GM23338 (cell line): ENCODE data around the gene TP53BP1. TPM values are rescaled to one million over a fixed set of nuclear protein-coding genes. Genes with fewer than 3 reads are reported as not detected.

ENCODE experiments used
- CREB1 ChIP-seq: fragments of 250-450 bp; sonication (Bioruptor Pico); IDR thresholded peaks from 2 replicates; pipeline ENCODE4 v1.5.0; 2020; ENCODE audit warnings: low read depth, mild to moderate bottlenecking, moderate library complexity
- CTCF ChIP-seq, 2 experiments: fragments of 200-600 bp in 1 of 2; sonication (generic) in 1 of 2; conservative IDR thresholded peaks; 2 replicates each; pipeline versions ENCODE4 v1.5.1 to v1.6.1; 2016 to 2017; ENCODE audit warnings: antibody characterized with exemption in 2 of 2, low read depth in 2 of 2, mild to moderate bottlenecking in 2 of 2, moderate library complexity in 1 of 2
- JUNB ChIP-seq: IDR thresholded peaks from one replicate; pipeline ENCODE4 v1.6.1; 2016; ENCODE audit warnings: antibody characterized with exemption; ENCODE audit not compliant: unreplicated experiment
- NANOG ChIP-seq: IDR thresholded peaks from 2 replicates; pipeline ENCODE4 v1.6.1; 2016; ENCODE audit warnings: antibody characterized with exemption, borderline replicate concordance
- REST ChIP-seq: IDR thresholded peaks from one replicate; pipeline ENCODE4 v1.6.1; 2018; ENCODE audit warnings: antibody characterized with exemption; ENCODE audit not compliant: unreplicated experiment
- ZNF462 ChIP-seq: fragments of 250-450 bp; sonication (Bioruptor Pico); IDR thresholded peaks from 2 replicates; pipeline ENCODE4 v1.5.0; 2020; ENCODE audit warnings: mild to moderate bottlenecking, moderate library complexity
- polyA plus RNA-seq: library from polyadenylated mRNA; unstranded; fragments of >200 nt; fragmentation: Nextera tagmentation; extraction: Ambion mirVana; gene quantifications from 2 replicates; pipeline ENCODE4 v1.2.1, GENCODE V29; 2016
- total RNA-seq: library from RNA; depleted of rRNA; stranded (reverse); fragments of >200 nt; shearing (Covaris generic); gene quantifications from 2 replicates; pipeline ENCODE4 v1.2.3, GENCODE V29; 2014

TP53BP1 gene
- total and polyA plus RNA-seq, 2 experiments from 2014 or later, result 17.7 to 81.3 TPM

GRCh38 chr15:43408789-43409188 lies 84.2 kb downstream of the TP53BP1 start (continued):
- TF ChIP-seq ZNF462 (CRISPR knock-in tag) (no peak), CTCF (conservative IDR thresholded peaks at IDR 0.05; ENCODE audit: low read depth in 2 of 2) (no peak), JUNB (no peak), NANOG (no peak), CREB1 (no peak), REST (no peak)
